Esophagus squamous epithelium (tissue), 4 donors: ENCODE results near the gene CDH12.

Experiments
- POLR2A ChIP-seq, 4 donors: fragments of 450-650 bp; IDR thresholded peaks; one replicate each; pipeline ENCODE4 v1.6.1; 2017; ENCODE audit warnings: antibody characterized with exemption in 4 of 4, mild to moderate bottlenecking in 4 of 4, moderate library complexity in 3 of 4
- TF ChIP-seq, protein P1 (sequence below), 6 experiments: fragments of 450-650 bp in 4 of 6; fragments of 200-600 bp in 2 of 6; sonication (generic) in 2 of 6; IDR thresholded peaks; one replicate each; pipeline ENCODE4 v1.5.1; 2016 to 2019; ENCODE audit warnings: antibody characterized with exemption in 6 of 6, mild to moderate bottlenecking in 4 of 6, moderate library complexity in 4 of 6

DNA sequence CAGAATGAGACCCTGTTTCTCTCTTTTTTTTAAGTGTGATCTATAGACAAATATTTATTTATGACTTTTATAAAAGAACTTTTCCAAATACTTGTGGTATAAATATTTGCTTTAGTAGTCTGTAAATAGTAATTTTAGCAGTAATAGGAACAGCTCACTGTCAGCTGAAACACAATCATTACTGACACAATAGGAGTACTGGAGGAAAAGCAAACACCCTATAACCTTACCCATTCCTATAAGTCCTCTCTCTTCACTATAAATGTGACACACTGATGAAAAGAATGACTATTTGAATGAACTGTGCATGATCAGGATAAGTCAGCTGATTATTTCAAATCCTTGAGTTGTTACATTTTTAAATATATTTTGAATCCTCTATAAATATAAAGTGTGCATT, 72.4 kb downstream of the CDH12 start:
- TF ChIP-seq, protein P1, sequence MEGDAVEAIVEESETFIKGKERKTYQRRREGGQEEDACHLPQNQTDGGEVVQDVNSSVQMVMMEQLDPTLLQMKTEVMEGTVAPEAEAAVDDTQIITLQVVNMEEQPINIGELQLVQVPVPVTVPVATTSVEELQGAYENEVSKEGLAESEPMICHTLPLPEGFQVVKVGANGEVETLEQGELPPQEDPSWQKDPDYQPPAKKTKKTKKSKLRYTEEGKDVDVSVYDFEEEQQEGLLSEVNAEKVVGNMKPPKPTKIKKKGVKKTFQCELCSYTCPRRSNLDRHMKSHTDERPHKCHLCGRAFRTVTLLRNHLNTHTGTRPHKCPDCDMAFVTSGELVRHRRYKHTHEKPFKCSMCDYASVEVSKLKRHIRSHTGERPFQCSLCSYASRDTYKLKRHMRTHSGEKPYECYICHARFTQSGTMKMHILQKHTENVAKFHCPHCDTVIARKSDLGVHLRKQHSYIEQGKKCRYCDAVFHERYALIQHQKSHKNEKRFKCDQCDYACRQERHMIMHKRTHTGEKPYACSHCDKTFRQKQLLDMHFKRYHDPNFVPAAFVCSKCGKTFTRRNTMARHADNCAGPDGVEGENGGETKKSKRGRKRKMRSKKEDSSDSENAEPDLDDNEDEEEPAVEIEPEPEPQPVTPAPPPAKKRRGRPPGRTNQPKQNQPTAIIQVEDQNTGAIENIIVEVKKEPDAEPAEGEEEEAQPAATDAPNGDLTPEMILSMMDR (IDR thresholded peaks at IDR 0.05): no peak
- no peak for TF ChIP-seq POLR2A (IDR thresholded peaks at IDR 0.05)
